HL-60 (cell line): Measurements from ENCODE around the gene NR3C2.

Experiments used
- DNase-seq, 2 experiments: peaks; one replicate each; pipeline ENCODE4 v3.0.0-alpha.2; 2010 to 2020; ENCODE audit warnings: low read depth in 1 of 2, low spot score in 1 of 2
- H3K27ac ChIP-seq: fragments of 250-450 bp; sonication (Bioruptor Pico); replicated peaks from 2 replicates; pipeline ENCODE4 v1.5.1; 2020; ENCODE audit warnings: mild to moderate bottlenecking, moderate library complexity
- H3K27me3 ChIP-seq: fragments of 250-450 bp; sonication (Bioruptor Pico); 2 replicates; pipeline ENCODE4 v1.5.1; 2021; ENCODE audit warnings: mild to moderate bottlenecking, moderate library complexity; ENCODE audit not compliant: insufficient read depth, poor library complexity, severe bottlenecking
- H3K4me3 ChIP-seq: replicated peaks from 2 replicates; pipeline ENCODE4 v1.5.1; 2011; ENCODE audit warnings: mild to moderate bottlenecking, control low read depth, low read length; ENCODE audit not compliant: insufficient read depth
- GABPA ChIP-seq: IDR thresholded peaks from 2 replicates; pipeline ENCODE4 v1.6.1; 2012; ENCODE audit warnings: low read depth
- POLR2AphosphoS5 ChIP-seq: IDR thresholded peaks from 2 replicates; pipeline ENCODE4 v1.6.1; 2012; ENCODE audit warnings: low read depth
- REST ChIP-seq: IDR thresholded peaks from 2 replicates; pipeline ENCODE4 v1.6.1; 2012; ENCODE audit warnings: low read depth; ENCODE audit not compliant: insufficient replicate concordance
- SPI1 ChIP-seq: IDR thresholded peaks from 2 replicates; pipeline ENCODE4 v1.6.1; 2012; ENCODE audit warnings: low read depth, mild to moderate bottlenecking, borderline replicate concordance
- TF ChIP-seq, protein P1 (sequence below): IDR thresholded peaks from one replicate; pipeline ENCODE4 v1.5.1; 2011; ENCODE audit warnings: low read length, control low read depth, inconsistent platforms; ENCODE audit not compliant: insufficient read depth

Gene NR3C2

DNA sequence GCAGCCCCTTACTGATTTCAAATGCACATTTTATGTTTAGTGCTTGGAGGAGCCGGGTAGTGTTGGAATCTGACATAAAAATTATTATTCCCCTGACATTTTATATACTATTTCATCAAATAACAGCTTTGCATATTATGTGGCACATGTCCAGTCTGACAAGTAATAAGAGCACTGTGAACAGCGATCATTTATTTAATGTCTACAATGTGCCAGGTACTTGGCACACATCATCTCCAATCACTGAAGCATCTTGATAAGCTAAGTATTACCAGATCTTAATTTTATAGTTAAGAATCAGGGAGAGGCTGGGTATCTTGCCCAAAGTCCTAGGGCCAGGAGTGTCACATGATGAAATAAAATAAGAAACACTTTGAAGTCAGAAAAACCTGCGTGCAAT, 197.2 kb downstream of the NR3C2 start:
- no peak overlapping the region for H3K27ac ChIP-seq
- no peak for DNase-seq
- no peaks in the 10 kb centered on the region for H3K27me3 ChIP-seq
- H3K4me3 ChIP-seq = no peak overlapping the region
- TF ChIP-seq, protein P1, sequence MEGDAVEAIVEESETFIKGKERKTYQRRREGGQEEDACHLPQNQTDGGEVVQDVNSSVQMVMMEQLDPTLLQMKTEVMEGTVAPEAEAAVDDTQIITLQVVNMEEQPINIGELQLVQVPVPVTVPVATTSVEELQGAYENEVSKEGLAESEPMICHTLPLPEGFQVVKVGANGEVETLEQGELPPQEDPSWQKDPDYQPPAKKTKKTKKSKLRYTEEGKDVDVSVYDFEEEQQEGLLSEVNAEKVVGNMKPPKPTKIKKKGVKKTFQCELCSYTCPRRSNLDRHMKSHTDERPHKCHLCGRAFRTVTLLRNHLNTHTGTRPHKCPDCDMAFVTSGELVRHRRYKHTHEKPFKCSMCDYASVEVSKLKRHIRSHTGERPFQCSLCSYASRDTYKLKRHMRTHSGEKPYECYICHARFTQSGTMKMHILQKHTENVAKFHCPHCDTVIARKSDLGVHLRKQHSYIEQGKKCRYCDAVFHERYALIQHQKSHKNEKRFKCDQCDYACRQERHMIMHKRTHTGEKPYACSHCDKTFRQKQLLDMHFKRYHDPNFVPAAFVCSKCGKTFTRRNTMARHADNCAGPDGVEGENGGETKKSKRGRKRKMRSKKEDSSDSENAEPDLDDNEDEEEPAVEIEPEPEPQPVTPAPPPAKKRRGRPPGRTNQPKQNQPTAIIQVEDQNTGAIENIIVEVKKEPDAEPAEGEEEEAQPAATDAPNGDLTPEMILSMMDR = no peak
- TF ChIP-seq GABPA (no peak), POLR2AphosphoS5 (no peak), REST (no peak), SPI1 (no peak)

DNA sequence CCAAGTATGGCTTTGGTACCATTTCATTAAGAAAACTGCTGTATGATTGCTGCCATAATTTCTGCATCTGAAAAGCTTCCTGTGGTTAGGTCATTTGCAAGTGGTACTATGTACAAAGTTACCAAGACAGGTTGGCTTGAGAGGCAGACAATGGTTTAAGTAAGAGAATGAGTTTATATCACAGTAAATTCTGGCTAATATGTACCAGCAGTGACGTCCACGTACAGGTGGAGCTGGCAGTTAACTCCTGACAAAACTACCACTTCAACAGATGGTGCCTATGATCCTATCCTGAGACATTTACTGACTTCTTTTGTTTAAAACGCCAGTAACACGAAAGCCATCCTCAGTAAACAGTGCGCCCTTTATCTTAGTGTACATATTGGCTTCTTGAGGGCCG, 198.4 kb downstream of the NR3C2 start:
- no peak overlapping the region for H3K27ac ChIP-seq
- TF ChIP-seq REST = no peak
- no peak for TF ChIP-seq POLR2AphosphoS5
- no peak for TF ChIP-seq GABPA
- TF ChIP-seq, protein P1 = no peak
- no peak for TF ChIP-seq SPI1
- H3K27me3 ChIP-seq = no peaks in the 10 kb centered on the region

GRCh38 chr4:148240241-148240640, 202.0 kb downstream of the NR3C2 start:
- DNase-seq = no peak
- Histone ChIP-seq H3K27ac (no peak overlapping the region), H3K27me3 (no peaks in the 10 kb centered on the region), H3K4me3 (no peak overlapping the region)
- TF ChIP-seq POLR2AphosphoS5 (no peak), REST (no peak), GABPA (no peak), SPI1 (no peak)
- TF ChIP-seq, protein P1 = no peak

More for the DNA sequence above, 198.4 kb downstream of the NR3C2 start:
- no peak for DNase-seq
- H3K4me3 ChIP-seq = no peak overlapping the region
